Vagina (tissue), 2 donors: ENCODE results near the gene GABRB3. TPM values are rescaled to one million over a fixed set of nuclear protein-coding genes. Genes with fewer than 3 reads are reported as not detected.
"Not testable (repeated sequence)": the region's sequence is repeated elsewhere in the genome, so short reads cannot be mapped to it uniquely, and the experiment has no call there.

Experiments used
- DNase-seq, 2 donors: peaks; one replicate each; pipeline ENCODE4 v3.0.0-alpha.2; 2017; ENCODE audit errors: extremely low spot score in 2 of 2
- H3K27ac ChIP-seq: fragments of 200-600 bp; sonication (generic); one replicate; pipeline ENCODE4 v1.5.1; 2019
- H3K27me3 ChIP-seq: fragments of 200-600 bp; sonication (generic); one replicate; pipeline ENCODE4 v1.5.1; 2019
- H3K36me3 ChIP-seq, 2 donors: fragments of 200-600 bp; sonication (generic); one replicate each; pipeline ENCODE4 v1.5.1; 2017 to 2019
- H3K4me1 ChIP-seq: fragments of 200-600 bp; sonication (generic); one replicate; pipeline ENCODE4 v1.5.1; 2019
- H3K4me3 ChIP-seq, 2 donors: fragments of 200-600 bp; sonication (generic); 1 replicate in 1 of 2; 2 replicates in 1 of 2; pipeline ENCODE4 v1.5.1; 2016 to 2019
- H3K9me3 ChIP-seq: fragments of 200-600 bp; sonication (generic); one replicate; pipeline ENCODE4 v1.5.1; 2019
- POLR2A ChIP-seq, 2 donors: fragments of 450-650 bp; IDR thresholded peaks; one replicate each; pipeline ENCODE4 v1.6.1; 2017; ENCODE audit warnings: antibody characterized with exemption in 2 of 2, mild to moderate bottlenecking in 2 of 2, moderate library complexity in 2 of 2
- POLR2AphosphoS5 ChIP-seq, 2 donors: sonication (generic); formaldehyde crosslinking; IDR thresholded peaks; one replicate each; pipeline ENCODE4 v1.9.0; 2017; ENCODE audit warnings: antibody characterized with exemption in 2 of 2, mild to moderate bottlenecking in 2 of 2, low read depth in 1 of 2; ENCODE audit not compliant: insufficient read depth in 1 of 2
- intact Hi-C: fragments of 100-400 bp; cut with DNase I; formaldehyde crosslinking; loops from one replicate; pipeline ENCODE4 v1.15.1; 2023
- total RNA-seq: library from RNA; depleted of rRNA; stranded (reverse); fragments of >200 nt; gene quantifications from one replicate; pipeline ENCODE4 v1.2.3, GENCODE V29; 2016
- TF ChIP-seq, protein P1 (sequence below), 3 experiments: fragments of 450-650 bp in 2 of 3; fragments of 200-600 bp in 1 of 3; sonication (generic) in 1 of 3; IDR thresholded peaks; one replicate each; pipeline ENCODE4 v1.5.1; 2017 to 2019; ENCODE audit warnings: antibody characterized with exemption in 3 of 3, mild to moderate bottlenecking in 2 of 3, moderate library complexity in 2 of 3

GABRB3 gene
- total RNA-seq, 1 donor from 2014 or later: not detected

DNA sequence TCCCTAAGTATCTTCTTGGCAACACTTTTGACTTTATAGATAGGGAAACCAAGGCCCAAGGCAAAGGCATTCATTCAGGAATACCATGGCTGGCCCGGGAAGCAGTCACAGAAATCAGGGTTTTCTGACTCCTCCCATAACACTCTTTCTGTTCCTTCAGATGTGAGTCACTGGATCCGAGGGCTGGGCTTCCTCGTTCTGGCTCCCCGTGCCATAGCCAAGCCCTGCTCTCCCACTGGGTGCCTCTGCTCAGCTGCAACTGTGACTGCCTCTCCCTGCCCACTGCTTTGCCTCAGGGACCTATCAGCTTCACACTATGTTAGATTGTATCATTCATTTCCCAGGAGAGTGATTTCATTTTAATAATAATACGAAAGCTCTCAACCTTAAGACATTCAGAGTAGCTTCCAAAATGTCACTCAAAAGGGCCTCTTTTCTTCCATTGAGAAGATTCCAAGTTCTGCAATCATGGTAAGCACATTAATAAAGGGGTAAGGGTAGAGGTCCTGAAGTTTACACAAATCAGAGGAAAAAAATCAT is 50.2 kb downstream of the GABRB3 start:
- intact Hi-C loops: no loop called here
- no peaks in the 10 kb centered on the region for H3K9me3 ChIP-seq
- H3K36me3 ChIP-seq: no peaks in the 10 kb centered on the region
- H3K27ac ChIP-seq: no peak overlapping the region
- H3K27me3 ChIP-seq: no peaks in the 10 kb centered on the region
- H3K4me1 ChIP-seq: no peaks in the 10 kb centered on the region
- no peak overlapping the region for H3K4me3 ChIP-seq
- DNase-seq: no peak
- no peak for TF ChIP-seq POLR2AphosphoS5 (IDR thresholded peaks at IDR 0.05; ENCODE audit: insufficient read depth in 1 of 2, low read depth in 1 of 2)
- no peak for TF ChIP-seq POLR2A (IDR thresholded peaks at IDR 0.05)
- TF ChIP-seq, protein P1, sequence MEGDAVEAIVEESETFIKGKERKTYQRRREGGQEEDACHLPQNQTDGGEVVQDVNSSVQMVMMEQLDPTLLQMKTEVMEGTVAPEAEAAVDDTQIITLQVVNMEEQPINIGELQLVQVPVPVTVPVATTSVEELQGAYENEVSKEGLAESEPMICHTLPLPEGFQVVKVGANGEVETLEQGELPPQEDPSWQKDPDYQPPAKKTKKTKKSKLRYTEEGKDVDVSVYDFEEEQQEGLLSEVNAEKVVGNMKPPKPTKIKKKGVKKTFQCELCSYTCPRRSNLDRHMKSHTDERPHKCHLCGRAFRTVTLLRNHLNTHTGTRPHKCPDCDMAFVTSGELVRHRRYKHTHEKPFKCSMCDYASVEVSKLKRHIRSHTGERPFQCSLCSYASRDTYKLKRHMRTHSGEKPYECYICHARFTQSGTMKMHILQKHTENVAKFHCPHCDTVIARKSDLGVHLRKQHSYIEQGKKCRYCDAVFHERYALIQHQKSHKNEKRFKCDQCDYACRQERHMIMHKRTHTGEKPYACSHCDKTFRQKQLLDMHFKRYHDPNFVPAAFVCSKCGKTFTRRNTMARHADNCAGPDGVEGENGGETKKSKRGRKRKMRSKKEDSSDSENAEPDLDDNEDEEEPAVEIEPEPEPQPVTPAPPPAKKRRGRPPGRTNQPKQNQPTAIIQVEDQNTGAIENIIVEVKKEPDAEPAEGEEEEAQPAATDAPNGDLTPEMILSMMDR (IDR thresholded peaks at IDR 0.05): no peak

DNA sequence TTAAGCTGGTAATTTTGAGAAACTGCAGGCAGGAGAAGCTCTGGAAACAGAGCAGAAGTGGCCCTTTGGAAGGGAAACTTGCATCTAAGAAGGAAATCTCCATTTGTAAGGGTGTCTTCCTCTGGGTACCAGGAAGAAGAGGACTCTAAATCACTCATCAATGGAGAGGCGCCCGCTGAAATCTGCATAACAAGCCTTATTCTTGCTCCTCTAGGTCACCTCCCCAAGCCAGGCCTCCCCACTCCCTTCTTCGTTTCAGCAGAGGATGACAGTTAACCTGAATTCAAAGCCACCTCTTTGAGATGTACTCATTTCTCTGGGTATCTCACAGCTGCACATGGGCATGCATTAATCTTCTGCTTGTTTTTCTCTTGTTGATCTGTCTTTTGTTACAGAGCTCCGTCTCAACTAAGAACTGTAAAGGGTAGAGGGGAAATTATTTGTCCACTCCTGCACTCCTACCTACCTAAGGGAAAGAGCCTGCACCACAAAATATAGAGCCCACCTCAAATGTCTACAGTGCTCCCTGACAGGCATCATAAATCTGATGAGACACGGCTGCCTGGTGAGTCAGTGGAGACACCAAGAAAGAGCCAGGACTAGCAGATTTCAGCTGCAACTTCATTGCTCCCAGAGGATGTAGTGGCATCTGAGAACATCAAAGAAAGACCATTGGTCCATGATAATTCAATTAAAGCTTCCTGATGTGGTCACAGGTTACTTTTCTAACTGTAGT is 51.5 kb downstream of the GABRB3 start:
- no peak overlapping the region for H3K27ac ChIP-seq
- intact Hi-C loops: no loop called here
- no peaks in the 10 kb centered on the region for H3K27me3 ChIP-seq
- H3K4me1 ChIP-seq: no peaks in the 10 kb centered on the region
- no peak for DNase-seq
- no peaks in the 10 kb centered on the region for H3K9me3 ChIP-seq
- no peaks in the 10 kb centered on the region for H3K36me3 ChIP-seq
- TF ChIP-seq, protein P1 (IDR thresholded peaks at IDR 0.05): no peak
- TF ChIP-seq POLR2A (IDR thresholded peaks at IDR 0.05) (no peak), POLR2AphosphoS5 (IDR thresholded peaks at IDR 0.05; ENCODE audit: insufficient read depth in 1 of 2, low read depth in 1 of 2) (no peak)
- H3K4me3 ChIP-seq: no peak overlapping the region

DNA sequence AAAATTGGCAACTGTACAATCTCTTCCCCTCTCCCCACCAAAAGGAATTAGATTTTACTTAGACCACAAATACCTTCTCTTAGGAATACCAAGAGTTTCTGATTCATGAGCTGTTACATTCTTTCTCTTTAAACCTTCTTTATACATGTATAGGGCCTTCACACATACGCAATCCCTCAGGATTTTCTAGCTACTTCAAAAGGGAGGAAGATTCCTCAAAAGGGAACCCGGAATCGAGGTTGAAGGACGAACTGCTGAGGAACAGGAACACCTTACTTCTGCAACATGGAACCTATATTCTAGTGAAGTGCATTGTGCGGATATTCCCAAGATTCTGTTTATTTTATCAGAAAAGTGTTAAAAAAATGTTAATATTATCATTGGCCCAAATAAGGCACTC is 52.3 kb downstream of the GABRB3 start:
- intact Hi-C loops: no loop called here
- H3K4me3 ChIP-seq: no peak overlapping the region
- TF ChIP-seq POLR2AphosphoS5 (IDR thresholded peaks at IDR 0.05; ENCODE audit: insufficient read depth in 1 of 2, low read depth in 1 of 2): no peak
- TF ChIP-seq POLR2A (IDR thresholded peaks at IDR 0.05): no peak
- TF ChIP-seq, protein P1 (IDR thresholded peaks at IDR 0.05): no peak
- H3K27me3 ChIP-seq: no peaks in the 10 kb centered on the region
- H3K9me3 ChIP-seq: no peaks in the 10 kb centered on the region
- no peaks in the 10 kb centered on the region for H3K4me1 ChIP-seq
- H3K36me3 ChIP-seq: no peaks in the 10 kb centered on the region
- no peak for DNase-seq
- no peak overlapping the region for H3K27ac ChIP-seq

DNA sequence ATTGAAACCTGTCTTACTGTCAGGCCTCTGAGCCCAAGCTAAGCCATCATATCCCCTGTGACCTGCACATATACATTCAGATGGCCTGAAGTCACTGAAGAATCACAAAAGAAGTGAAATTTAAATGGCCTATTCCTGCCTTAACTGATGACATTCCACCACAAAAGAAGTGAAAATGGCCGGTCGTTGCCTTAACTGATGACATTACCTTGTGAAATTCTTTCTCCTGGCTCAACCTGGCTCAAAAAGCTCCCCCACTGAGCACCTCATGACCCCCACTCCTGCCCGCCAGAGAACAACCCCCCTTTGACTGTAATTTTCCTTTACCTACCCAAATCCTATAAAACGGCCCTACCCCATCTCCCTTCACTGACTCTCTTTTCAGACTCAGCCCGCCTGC is 53.0 kb downstream of the GABRB3 start:
- H3K27me3 ChIP-seq, intact Hi-C loops, H3K27ac ChIP-seq, H3K4me3 ChIP-seq, H3K4me1 ChIP-seq, H3K36me3 ChIP-seq, DNase-seq, H3K9me3 ChIP-seq: not testable (repeated sequence)

DNA sequence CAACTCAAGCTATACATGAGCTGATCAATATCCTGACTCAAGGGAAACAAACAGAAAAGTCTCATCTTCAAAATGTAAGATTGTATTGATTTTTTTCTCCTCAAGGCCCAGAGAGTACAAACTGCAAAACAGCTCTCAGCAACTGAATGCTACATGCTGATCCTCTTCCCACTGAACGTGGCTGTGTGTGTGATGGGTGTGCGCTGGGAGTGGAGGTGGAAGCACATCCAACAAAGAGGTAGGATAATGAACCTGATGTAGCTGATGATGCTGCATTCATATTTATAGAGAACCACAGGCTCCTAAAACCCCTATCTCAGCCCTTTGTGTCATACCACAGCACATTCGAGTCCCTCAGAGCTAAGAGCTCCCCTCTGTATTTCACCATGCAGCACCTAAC is 56.8 kb downstream of the GABRB3 start:
- Histone ChIP-seq H3K4me3 (no peak overlapping the region), H3K36me3 (no peaks in the 10 kb centered on the region), H3K27me3 (no peaks in the 10 kb centered on the region), H3K9me3 (no peaks in the 10 kb centered on the region), H3K27ac (no peak overlapping the region), H3K4me1 (no peaks in the 10 kb centered on the region)
- intact Hi-C loops: no loop called here
- TF ChIP-seq POLR2AphosphoS5 (IDR thresholded peaks at IDR 0.05; ENCODE audit: insufficient read depth in 1 of 2, low read depth in 1 of 2) (no peak), POLR2A (IDR thresholded peaks at IDR 0.05) (no peak)
- TF ChIP-seq, protein P1 (IDR thresholded peaks at IDR 0.05): no peak
- DNase-seq: no peak
